HEK293 (cell line): Measurements from ENCODE around the gene HP.
A peak's percentile ranks its signal among the peaks of the same experiment; 100 is the strongest.

Experiments
- CTCF ChIA-PET: fragments of 350-600 bp; formaldehyde crosslinking; extraction: SDS; loops from one replicate; lab custom pipeline; 2021; ENCODE audit warnings: antibody characterized with exemption; lab: Yijun Ruan, JAX
- POLR2A ChIA-PET: fragments of 300-600 bp; formaldehyde crosslinking; extraction: SDS; loops from one replicate; lab custom pipeline; 2020; ENCODE audit warnings: antibody characterized with exemption, inconsistent platforms; lab: Yijun Ruan, JAX
- H3K27ac ChIP-seq: fragments of 200-500 bp; sonication (Bioruptor generic); 2 replicates; pipeline ENCODE4 v1.5.1; 2014; ENCODE audit warnings: low read depth, low read length, control low read depth, inconsistent platforms; ENCODE audit errors: extremely low read depth
- H3K36me3 ChIP-seq, 2 experiments: fragments of 200-500 bp in 1 of 2; sonication (Bioruptor generic) in 1 of 2; 1 replicate in 1 of 2; 2 replicates in 1 of 2; pipeline ENCODE4 v1.5.1; 2014 to 2017; ENCODE audit warnings: inconsistent platforms in 2 of 2, low read length in 2 of 2; ENCODE audit not compliant: control insufficient read depth in 2 of 2, insufficient read depth in 1 of 2
- H3K4me1 ChIP-seq: fragments of 200-500 bp; sonication (Bioruptor generic); 2 replicates; pipeline ENCODE4 v1.5.1; 2014; ENCODE audit warnings: mild to moderate bottlenecking, low read length, inconsistent platforms; ENCODE audit not compliant: control insufficient read depth, insufficient read depth
- H3K4me3 ChIP-seq: 2 replicates; pipeline ENCODE4 v1.5.1; 2011; ENCODE audit warnings: low read depth, mild to moderate bottlenecking, control low read depth, low read length, moderate library complexity
- H3K9me3 ChIP-seq: fragments of 200-500 bp; sonication (Bioruptor generic); 2 replicates; pipeline ENCODE4 v1.5.1; 2014; ENCODE audit warnings: low read depth, low read length, inconsistent platforms; ENCODE audit not compliant: control insufficient read depth, insufficient read depth
- GLIS1 ChIP-seq: fragments of 450-650 bp; formaldehyde crosslinking; IDR thresholded peaks from 2 replicates; pipeline ENCODE4 v1.5.1; 2016; ENCODE audit warnings: missing biosample characterization, missing genetic modification characterization
- HOXD13 ChIP-seq: sonication (generic); formaldehyde crosslinking; IDR thresholded peaks from 2 replicates; pipeline ENCODE4 v1.8.0; 2022; ENCODE audit warnings: missing genetic modification reagents, borderline replicate concordance
- OSR2 ChIP-seq: fragments of 450-650 bp; formaldehyde crosslinking; IDR thresholded peaks from 2 replicates; pipeline ENCODE4 v1.5.1; 2016; ENCODE audit warnings: missing biosample characterization, missing genetic modification characterization
- SALL2 ChIP-seq: fragments of 450-650 bp; formaldehyde crosslinking; IDR thresholded peaks from 2 replicates; pipeline ENCODE4 v1.5.0; 2017; ENCODE audit warnings: missing biosample characterization, mild to moderate bottlenecking, missing genetic modification characterization, borderline replicate concordance
- ZBTB17 ChIP-seq: fragments of 450-650 bp; formaldehyde crosslinking; IDR thresholded peaks from 2 replicates; pipeline ENCODE4 v1.5.1; 2016; ENCODE audit warnings: missing biosample characterization, missing genetic modification characterization
- ZNF19 ChIP-seq: fragments of 450-650 bp; formaldehyde crosslinking; IDR thresholded peaks from 2 replicates; pipeline ENCODE4; 2016; ENCODE audit warnings: missing biosample characterization, missing genetic modification characterization, low read depth
- ZNF202 ChIP-seq: fragments of 450-650 bp; formaldehyde crosslinking; IDR thresholded peaks from 2 replicates; pipeline ENCODE4 v1.5.1; 2016; ENCODE audit warnings: missing biosample characterization, missing genetic modification characterization, borderline replicate concordance
- ZNF221 ChIP-seq: fragments of 450-650 bp; formaldehyde crosslinking; IDR thresholded peaks from 2 replicates; pipeline ENCODE4 v1.5.1; 2017; ENCODE audit warnings: missing biosample characterization, missing genetic modification characterization, borderline replicate concordance
- ZNF404 ChIP-seq: fragments of 450-650 bp; formaldehyde crosslinking; IDR thresholded peaks from 2 replicates; pipeline ENCODE4 v1.5.1; 2017; ENCODE audit warnings: missing biosample characterization, missing genetic modification characterization
- ZNF555 ChIP-seq: fragments of 450-650 bp; formaldehyde crosslinking; conservative IDR thresholded peaks from 2 replicates; pipeline ENCODE4 v1.5.1; 2017; ENCODE audit warnings: missing biosample characterization, mild to moderate bottlenecking, missing genetic modification characterization, inconsistent platforms
- ZNF747 ChIP-seq: fragments of 450-650 bp; formaldehyde crosslinking; IDR thresholded peaks from 2 replicates; pipeline ENCODE4 v1.5.1; 2016; ENCODE audit warnings: missing biosample characterization, missing genetic modification characterization
- ZSCAN16 ChIP-seq: fragments of 450-650 bp; formaldehyde crosslinking; IDR thresholded peaks from 2 replicates; pipeline ENCODE4 v1.5.1; 2016; ENCODE audit warnings: missing biosample characterization, missing genetic modification characterization
- TF ChIP-seq, protein P1 (sequence below): fragments of 450-650 bp; formaldehyde crosslinking; IDR thresholded peaks from 2 replicates; pipeline ENCODE4 v1.5.1; 2017; ENCODE audit warnings: missing biosample characterization, missing genetic modification characterization
- TF ChIP-seq, protein P2 (sequence below): sonication (generic); formaldehyde crosslinking; IDR thresholded peaks from 2 replicates; pipeline ENCODE4 v1.8.1; 2022; ENCODE audit warnings: mild to moderate bottlenecking, moderate library complexity, missing genetic modification reagents
- TF ChIP-seq, protein P3 (sequence below): fragments of 450-650 bp; formaldehyde crosslinking; IDR thresholded peaks from 2 replicates; pipeline ENCODE4 v1.5.1; 2016; ENCODE audit warnings: missing biosample characterization, missing genetic modification characterization
- TF ChIP-seq, protein P4 (sequence below): fragments of 450-650 bp; formaldehyde crosslinking; IDR thresholded peaks from 2 replicates; pipeline ENCODE4 v1.5.1; 2016; ENCODE audit warnings: missing biosample characterization, missing genetic modification characterization, low read depth
- TF ChIP-seq, protein P5 (sequence below): fragments of 450-650 bp; formaldehyde crosslinking; IDR thresholded peaks from 2 replicates; pipeline ENCODE4 v1.5.1; 2016; ENCODE audit warnings: missing biosample characterization, missing genetic modification characterization

HP gene

DNA sequence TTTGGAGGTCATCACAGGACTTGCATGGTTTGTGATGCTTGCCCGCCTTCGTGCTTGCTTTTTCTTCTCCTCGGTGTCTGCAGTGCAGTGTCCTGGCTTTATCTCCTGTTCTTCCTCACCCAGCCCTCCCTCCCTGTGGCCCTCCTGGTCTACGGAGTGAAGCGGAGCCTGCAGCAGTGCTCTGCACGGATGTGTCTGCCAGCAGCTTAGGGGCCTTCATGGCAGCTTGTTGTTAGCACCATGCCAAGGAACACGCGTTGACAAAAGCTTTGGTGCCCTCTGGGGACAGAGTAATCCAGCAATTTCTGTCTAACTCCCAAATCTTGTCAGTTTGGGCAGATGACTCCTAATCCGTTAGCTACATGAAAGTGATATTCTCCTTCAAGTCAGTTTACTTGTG, 35.8 kb upstream of the HP start:
- H3K4me3 ChIP-seq: no peak overlapping the region
- H3K4me1 ChIP-seq: no peaks in the 10 kb centered on the region
- ChIA-PET CTCF (no interaction called here), POLR2A (no interaction called here)
- no peaks in the 10 kb centered on the region for H3K9me3 ChIP-seq
- peaks cover 5 to 53% of the 10 kb centered on the region in 2 experiments; a peak in 2 of 3 replicates for H3K36me3 ChIP-seq
- TF ChIP-seq ZBTB17 (tag by site-specific recombination) (no peak), HOXD13 (CRISPR knock-in tag) (no peak), SALL2 (tag by site-specific recombination) (no peak), ZSCAN16 (tag by site-specific recombination) (no peak), ZNF202 (tag by site-specific recombination) (no peak), ZNF555 (tag by site-specific recombination) (no peak)
- TF ChIP-seq, protein P1, sequence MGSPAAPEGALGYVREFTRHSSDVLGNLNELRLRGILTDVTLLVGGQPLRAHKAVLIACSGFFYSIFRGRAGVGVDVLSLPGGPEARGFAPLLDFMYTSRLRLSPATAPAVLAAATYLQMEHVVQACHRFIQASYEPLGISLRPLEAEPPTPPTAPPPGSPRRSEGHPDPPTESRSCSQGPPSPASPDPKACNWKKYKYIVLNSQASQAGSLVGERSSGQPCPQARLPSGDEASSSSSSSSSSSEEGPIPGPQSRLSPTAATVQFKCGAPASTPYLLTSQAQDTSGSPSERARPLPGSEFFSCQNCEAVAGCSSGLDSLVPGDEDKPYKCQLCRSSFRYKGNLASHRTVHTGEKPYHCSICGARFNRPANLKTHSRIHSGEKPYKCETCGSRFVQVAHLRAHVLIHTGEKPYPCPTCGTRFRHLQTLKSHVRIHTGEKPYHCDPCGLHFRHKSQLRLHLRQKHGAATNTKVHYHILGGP: no peak
- TF ChIP-seq, protein P2, sequence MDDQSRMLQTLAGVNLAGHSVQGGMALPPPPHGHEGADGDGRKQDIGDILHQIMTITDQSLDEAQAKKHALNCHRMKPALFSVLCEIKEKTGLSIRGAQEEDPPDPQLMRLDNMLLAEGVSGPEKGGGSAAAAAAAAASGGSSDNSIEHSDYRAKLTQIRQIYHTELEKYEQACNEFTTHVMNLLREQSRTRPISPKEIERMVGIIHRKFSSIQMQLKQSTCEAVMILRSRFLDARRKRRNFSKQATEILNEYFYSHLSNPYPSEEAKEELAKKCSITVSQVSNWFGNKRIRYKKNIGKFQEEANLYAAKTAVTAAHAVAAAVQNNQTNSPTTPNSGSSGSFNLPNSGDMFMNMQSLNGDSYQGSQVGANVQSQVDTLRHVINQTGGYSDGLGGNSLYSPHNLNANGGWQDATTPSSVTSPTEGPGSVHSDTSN (CRISPR knock-in tag): no peak
- TF ChIP-seq, protein P3, sequence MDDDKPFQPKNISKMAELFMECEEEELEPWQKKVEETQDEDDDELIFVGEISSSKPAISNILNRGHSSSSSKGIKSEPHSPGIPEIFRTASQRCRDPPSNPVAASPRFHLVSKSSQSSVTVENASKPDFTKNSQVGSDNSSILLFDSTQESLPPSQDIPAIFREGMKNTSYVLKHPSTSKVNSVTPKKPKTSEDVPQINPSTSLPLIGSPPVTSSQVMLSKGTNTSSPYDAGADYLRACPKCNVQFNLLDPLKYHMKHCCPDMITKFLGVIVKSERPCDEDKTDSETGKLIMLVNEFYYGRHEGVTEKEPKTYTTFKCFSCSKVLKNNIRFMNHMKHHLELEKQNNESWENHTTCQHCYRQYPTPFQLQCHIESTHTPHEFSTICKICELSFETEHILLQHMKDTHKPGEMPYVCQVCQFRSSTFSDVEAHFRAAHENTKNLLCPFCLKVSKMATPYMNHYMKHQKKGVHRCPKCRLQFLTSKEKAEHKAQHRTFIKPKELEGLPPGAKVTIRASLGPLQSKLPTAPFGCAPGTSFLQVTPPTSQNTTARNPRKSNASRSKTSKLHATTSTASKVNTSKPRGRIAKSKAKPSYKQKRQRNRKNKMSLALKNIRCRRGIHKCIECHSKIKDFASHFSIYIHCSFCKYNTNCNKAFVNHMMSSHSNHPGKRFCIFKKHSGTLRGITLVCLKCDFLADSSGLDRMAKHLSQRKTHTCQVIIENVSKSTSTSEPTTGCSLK (tag by site-specific recombination): no peak
- no peak overlapping the region for H3K27ac ChIP-seq

DNA sequence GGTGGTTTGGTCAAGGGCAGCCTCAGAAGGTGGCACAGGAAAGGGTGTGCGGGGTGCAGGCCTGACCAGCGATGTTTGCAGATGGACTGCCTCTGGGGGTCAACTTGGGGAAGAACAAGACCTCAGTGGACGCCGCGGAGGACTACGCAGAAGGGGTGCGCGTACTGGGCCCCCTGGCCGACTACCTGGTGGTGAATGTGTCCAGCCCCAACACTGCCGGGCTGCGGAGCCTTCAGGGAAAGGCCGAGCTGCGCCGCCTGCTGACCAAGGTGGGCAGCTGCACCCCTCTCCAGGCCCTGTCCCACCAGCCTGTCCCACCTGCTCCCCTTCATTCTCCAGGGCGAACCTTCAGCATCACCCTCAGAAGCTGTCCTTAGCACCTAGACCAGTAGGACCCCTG, 33.3 kb upstream of the HP start:
- Histone ChIP-seq H3K27ac (no peak overlapping the region), H3K4me1 (no peaks in the 10 kb centered on the region), H3K36me3 (peaks cover 5 to 61% of the 10 kb centered on the region in 2 experiments; a peak in 2 of 3 replicates), H3K4me3 (no peak overlapping the region), H3K9me3 (no peaks in the 10 kb centered on the region)
- CTCF ChIA-PET: interaction anchor here (1.0 kb wide), 1 partner anchor 60 kb away, joined by 3 read pairs; no protein-coding TSS in a partner anchor
- POLR2A ChIA-PET: no interaction called here
- TF ChIP-seq GLIS1 (no peak), OSR2 (tag by site-specific recombination) (no peak), ZNF19 (tag by site-specific recombination) (no peak), ZNF747 (tag by site-specific recombination) (no peak), ZNF404 (no peak), ZNF221 (no peak)
- TF ChIP-seq, protein P4, sequence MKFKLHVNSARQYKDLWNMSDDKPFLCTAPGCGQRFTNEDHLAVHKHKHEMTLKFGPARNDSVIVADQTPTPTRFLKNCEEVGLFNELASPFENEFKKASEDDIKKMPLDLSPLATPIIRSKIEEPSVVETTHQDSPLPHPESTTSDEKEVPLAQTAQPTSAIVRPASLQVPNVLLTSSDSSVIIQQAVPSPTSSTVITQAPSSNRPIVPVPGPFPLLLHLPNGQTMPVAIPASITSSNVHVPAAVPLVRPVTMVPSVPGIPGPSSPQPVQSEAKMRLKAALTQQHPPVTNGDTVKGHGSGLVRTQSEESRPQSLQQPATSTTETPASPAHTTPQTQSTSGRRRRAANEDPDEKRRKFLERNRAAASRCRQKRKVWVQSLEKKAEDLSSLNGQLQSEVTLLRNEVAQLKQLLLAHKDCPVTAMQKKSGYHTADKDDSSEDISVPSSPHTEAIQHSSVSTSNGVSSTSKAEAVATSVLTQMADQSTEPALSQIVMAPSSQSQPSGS: no peak
- TF ChIP-seq, protein P5, sequence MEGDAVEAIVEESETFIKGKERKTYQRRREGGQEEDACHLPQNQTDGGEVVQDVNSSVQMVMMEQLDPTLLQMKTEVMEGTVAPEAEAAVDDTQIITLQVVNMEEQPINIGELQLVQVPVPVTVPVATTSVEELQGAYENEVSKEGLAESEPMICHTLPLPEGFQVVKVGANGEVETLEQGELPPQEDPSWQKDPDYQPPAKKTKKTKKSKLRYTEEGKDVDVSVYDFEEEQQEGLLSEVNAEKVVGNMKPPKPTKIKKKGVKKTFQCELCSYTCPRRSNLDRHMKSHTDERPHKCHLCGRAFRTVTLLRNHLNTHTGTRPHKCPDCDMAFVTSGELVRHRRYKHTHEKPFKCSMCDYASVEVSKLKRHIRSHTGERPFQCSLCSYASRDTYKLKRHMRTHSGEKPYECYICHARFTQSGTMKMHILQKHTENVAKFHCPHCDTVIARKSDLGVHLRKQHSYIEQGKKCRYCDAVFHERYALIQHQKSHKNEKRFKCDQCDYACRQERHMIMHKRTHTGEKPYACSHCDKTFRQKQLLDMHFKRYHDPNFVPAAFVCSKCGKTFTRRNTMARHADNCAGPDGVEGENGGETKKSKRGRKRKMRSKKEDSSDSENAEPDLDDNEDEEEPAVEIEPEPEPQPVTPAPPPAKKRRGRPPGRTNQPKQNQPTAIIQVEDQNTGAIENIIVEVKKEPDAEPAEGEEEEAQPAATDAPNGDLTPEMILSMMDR (tag by site-specific recombination): 0 out of 2 replicates have a peak, but pooled peaks have one; percentile 10
